HL-60 (cell line): Measurements from ENCODE around the gene AKR1E2.

ENCODE experiments used
- DNase-seq, 2 experiments: peaks; one replicate each; pipeline ENCODE4 v3.0.0-alpha.2; 2010 to 2020; ENCODE audit warnings: low read depth in 1 of 2, low spot score in 1 of 2
- H3K27ac ChIP-seq: fragments of 250-450 bp; sonication (Bioruptor Pico); replicated peaks from 2 replicates; pipeline ENCODE4 v1.5.1; 2020; ENCODE audit warnings: mild to moderate bottlenecking, moderate library complexity
- H3K27me3 ChIP-seq: fragments of 250-450 bp; sonication (Bioruptor Pico); 2 replicates; pipeline ENCODE4 v1.5.1; 2021; ENCODE audit warnings: mild to moderate bottlenecking, moderate library complexity; ENCODE audit not compliant: insufficient read depth, poor library complexity, severe bottlenecking
- H3K4me3 ChIP-seq: replicated peaks from 2 replicates; pipeline ENCODE4 v1.5.1; 2011; ENCODE audit warnings: mild to moderate bottlenecking, control low read depth, low read length; ENCODE audit not compliant: insufficient read depth
- CTCF ChIP-seq: IDR thresholded peaks from one replicate; pipeline ENCODE4 v1.5.1; 2011; ENCODE audit warnings: low read length, control low read depth, inconsistent platforms; ENCODE audit not compliant: insufficient read depth
- GABPA ChIP-seq: IDR thresholded peaks from 2 replicates; pipeline ENCODE4 v1.6.1; 2012; ENCODE audit warnings: low read depth
- POLR2AphosphoS5 ChIP-seq: IDR thresholded peaks from 2 replicates; pipeline ENCODE4 v1.6.1; 2012; ENCODE audit warnings: low read depth
- REST ChIP-seq: IDR thresholded peaks from 2 replicates; pipeline ENCODE4 v1.6.1; 2012; ENCODE audit warnings: low read depth; ENCODE audit not compliant: insufficient replicate concordance
- SPI1 ChIP-seq: IDR thresholded peaks from 2 replicates; pipeline ENCODE4 v1.6.1; 2012; ENCODE audit warnings: low read depth, mild to moderate bottlenecking, borderline replicate concordance

AKR1E2 gene

GRCh38 chr10:4840151-4840550 is 14.1 kb downstream of the AKR1E2 start:
- DNase-seq, result no peak
- H3K4me3 ChIP-seq, result no peak overlapping the region
- TF ChIP-seq SPI1 (no peak), POLR2AphosphoS5 (no peak), GABPA (no peak), CTCF (no peak), REST (no peak)
- H3K27ac ChIP-seq, result no peak overlapping the region
- no peaks in the 10 kb centered on the region for H3K27me3 ChIP-seq

GRCh38 chr10:4843525-4844180 is 17.6 kb downstream of the AKR1E2 start:
- DNase-seq, result no peak
- Histone ChIP-seq H3K4me3 (no peak overlapping the region), H3K27ac (no peak overlapping the region), H3K27me3 (no peaks in the 10 kb centered on the region)
- TF ChIP-seq GABPA (no peak), REST (no peak), POLR2AphosphoS5 (no peak), CTCF (no peak), SPI1 (no peak)

- H3K27ac ChIP-seq, result no peak overlapping the region
- DNase-seq, result no peak
- H3K27me3 ChIP-seq, result no peaks in the 10 kb centered on the region
- H3K4me3 ChIP-seq, result no peak overlapping the region
- TF ChIP-seq SPI1 (no peak), POLR2AphosphoS5 (no peak), REST (no peak), CTCF (no peak)
Observed at GRCh38 chr10:4844864-4845263, 18.9 kb downstream of the AKR1E2 start.
